GM19238 (cell line): ENCODE measurements around the gene LHFPL3.
"Not testable (repeated sequence)": the region's sequence is repeated elsewhere in the genome, so short reads cannot be mapped to it uniquely, and the experiment has no call there.

ENCODE experiments used
- DNase-seq: peaks from one replicate; pipeline ENCODE4 v3.0.0; 2011; ENCODE audit warnings: low spot score; ENCODE audit not compliant: insufficient read length

The LHFPL3 gene

GRCh38 chr7:104584620-104585019, 256.2 kb downstream of the LHFPL3 start:
- no peak for DNase-seq

- not testable (repeated sequence) for DNase-seq
Measured at GRCh38 chr7:104595591-104595990, 267.2 kb downstream of the LHFPL3 start.

- DNase-seq = no peak
Measured at GRCh38 chr7:104603957-104604356, 275.6 kb downstream of the LHFPL3 start.

DNA sequence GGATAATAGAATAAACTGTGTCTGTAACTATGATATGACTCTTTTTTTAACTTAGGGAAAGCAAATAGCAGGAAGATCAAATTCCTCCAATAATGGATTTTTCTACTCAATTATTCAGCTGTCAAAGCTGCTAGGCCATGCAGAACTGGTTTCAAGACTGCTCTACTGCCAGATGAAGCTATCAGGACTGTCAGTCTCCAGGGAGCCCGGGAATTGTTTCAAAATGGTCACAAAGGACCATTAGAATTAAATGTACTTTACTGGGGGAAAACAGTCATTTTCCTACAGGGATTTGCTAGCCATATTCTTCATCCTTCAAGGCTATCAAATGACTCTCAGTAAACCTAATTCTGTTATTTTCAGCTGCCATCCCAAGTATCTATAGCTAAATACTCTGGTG, 276.3 kb downstream of the LHFPL3 start:
- no peak for DNase-seq

GRCh38 chr7:104621321-104621720, 292.9 kb downstream of the LHFPL3 start:
- no peak for DNase-seq

DNA sequence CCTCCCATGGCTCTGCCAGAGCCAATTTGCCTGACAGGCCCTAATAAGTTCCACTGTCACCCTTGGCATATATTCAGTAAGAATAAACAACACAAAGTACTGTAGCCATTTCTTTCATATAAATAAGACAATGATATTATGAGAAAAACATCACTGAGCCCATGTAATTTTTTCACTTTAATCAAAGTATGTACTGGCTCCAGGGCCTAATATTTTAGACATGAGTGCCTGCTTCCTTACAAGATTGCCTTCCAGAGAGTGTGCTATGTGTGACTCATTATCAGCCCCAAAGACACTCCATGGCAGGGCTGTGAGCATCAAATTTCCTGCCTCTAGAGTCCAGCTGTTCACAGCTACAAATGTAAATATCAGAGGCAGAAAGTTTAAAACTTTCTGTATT, 297.6 kb downstream of the LHFPL3 start:
- no peak for DNase-seq

- no peak for DNase-seq
Measured at GRCh38 chr7:104627516-104627915, 299.1 kb downstream of the LHFPL3 start.

DNA sequence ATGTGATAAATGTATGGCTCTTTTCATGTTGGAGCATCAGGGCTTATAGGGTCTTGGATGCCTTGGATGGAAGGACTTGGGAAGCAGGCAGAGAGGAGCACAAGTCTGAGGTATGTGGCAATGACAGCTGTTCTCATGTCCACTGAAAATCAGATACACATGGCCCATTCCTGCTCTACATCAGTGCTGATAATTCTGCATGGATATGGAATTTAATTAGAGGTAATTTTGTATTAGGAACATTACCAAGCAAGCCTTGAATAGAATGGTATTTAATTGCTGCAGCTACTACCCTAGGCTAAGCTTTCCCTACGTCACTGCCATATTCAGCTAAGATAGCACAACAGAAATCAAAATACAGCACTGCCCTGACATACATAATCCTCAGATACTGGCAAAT, 299.6 kb downstream of the LHFPL3 start:
- DNase-seq = no peak

- DNase-seq = no peak
Measured at GRCh38 chr7:104629408-104629807, 301.0 kb downstream of the LHFPL3 start.

DNA sequence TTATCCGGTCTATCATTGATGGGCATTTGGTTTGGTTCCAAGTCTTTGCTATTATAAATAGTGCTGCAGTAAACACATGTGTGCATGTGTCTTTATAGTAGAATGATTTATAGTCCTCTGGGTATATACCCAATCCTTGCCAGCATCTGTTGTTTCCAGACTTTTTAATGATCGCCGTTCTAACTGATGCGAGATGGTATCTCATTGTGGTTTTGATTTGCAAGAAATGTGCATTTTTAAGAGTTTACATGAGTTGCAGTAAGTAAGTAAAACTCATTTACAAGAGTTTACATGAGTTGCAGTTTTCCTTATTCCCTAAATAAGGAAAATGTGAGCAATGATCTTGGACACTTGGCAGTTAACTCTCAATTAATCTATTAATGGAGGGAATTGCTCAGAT, 312.1 kb downstream of the LHFPL3 start:
- DNase-seq = no peak

- no peak for DNase-seq
Measured at GRCh38 chr7:104642560-104642959, 314.2 kb downstream of the LHFPL3 start.

DNA sequence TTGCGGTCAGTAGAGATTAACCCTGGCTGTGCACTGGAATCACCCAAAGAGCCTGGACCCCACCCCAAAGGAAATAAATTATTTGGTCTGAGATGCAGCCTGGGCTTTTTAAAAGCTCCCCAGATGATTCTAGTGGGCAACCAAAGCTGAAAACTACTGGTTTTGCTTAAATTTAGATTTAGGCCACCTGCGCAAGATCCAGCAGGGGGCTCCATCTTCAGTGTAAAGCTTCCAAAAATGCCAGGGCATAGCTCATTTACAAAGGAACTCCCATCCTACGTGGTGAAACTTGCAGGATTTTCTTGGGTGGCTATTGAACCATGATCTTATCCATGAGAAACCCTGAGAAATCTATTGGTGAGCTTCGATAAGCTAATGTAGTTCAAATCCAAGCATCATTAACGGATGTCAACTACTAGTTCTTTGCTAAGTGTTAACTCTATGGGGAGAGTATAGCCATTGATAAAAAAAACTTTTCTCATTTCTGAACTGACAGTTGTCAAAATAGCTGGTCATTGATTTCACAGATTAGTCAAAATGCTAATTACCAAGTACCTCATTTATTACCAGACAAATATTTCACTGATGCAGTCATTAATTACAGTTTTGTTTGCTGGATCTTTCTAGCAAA, 315.3 kb downstream of the LHFPL3 start:
- no peak for DNase-seq

- no peak for DNase-seq
Measured at GRCh38 chr7:104650991-104651640, 322.7 kb downstream of the LHFPL3 start.

GRCh38 chr7:104652434-104652833, 324.0 kb downstream of the LHFPL3 start:
- no peak for DNase-seq

GRCh38 chr7:104652865-104653264, 324.5 kb downstream of the LHFPL3 start:
- no peak for DNase-seq

DNA sequence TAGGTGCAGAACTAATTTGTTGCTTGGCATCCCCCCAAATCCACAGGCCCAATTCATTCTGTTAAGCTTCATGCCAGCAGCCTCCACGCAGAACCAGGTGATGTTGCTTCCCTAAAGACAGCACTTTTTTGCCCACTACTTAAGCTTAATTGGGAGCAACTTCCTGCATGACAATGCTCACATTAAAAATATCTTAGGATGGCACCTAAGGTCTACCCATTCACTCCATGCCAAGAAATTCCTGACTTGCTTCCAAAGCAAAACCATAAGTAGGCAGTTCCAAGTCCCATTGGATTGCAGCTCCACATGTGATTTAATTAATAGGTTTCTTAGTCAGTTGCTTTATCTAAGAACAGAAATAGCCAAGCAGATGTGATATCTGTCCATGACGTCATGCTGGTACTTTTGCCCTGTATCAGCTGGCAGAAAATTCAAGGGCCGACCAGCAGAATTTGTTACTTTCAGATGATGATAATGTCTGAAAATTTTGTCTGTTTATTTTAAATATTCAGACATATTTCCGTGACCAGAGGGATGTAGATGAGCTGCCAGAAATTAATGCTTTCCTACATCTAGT, 325.5 kb downstream of the LHFPL3 start:
- no peak for DNase-seq

DNA sequence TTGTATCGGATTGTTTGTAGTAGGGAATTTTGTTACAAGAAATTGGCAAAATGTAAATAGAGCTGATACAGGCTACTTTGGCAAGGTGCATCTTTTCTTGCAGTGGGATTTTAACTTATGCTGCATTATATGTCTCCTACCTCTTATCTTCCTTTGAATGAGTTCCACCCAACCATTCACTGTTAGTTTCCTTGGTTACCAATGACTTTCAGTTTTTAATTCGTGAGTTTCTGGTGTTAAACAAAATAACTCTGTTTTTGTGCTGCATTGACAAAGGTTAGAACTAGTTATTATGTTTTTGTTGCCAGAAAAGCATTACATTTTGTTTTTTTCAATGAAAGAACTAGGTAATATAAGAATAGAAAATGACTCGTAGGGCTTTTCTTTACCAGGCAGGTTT, 327.2 kb downstream of the LHFPL3 start:
- DNase-seq = no peak

DNA sequence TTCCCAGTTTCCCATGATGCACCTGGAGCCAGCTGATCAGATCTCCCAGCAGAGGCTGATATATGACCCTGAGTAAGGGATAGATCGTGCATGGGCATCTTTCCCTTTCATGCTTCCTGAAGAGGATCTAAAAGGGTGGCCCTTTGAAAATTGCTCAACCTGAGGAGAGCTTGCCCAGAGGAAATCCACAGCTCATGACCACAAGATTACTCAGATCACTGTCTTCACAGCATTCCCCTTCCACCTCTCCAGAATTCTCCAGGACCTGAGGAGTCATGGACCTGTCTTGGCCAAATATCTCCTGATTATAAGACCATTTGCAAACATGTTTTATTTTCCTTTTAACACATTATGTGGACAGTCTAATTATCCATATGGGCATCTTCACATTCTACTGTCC, 328.1 kb downstream of the LHFPL3 start:
- no peak for DNase-seq

DNA sequence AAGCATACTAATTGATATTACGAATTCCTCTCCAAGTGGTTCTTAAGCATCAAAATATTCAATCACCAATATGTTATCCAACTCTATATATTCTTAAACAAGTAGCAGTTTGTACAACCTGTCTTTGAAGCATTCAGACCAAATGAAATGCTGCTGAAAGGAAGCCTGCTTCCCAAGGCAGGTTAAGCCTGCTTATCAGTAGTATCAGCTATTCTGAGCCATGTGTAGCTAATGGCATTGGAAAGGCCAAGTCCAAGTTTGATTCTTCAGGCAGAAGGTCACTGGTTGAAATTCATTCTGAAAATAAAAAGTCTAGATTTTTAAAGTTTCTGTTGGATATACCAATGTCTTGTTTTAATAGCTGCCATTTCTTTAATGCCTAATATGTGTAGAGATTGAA, 328.7 kb downstream of the LHFPL3 start:
- no peak for DNase-seq

DNA sequence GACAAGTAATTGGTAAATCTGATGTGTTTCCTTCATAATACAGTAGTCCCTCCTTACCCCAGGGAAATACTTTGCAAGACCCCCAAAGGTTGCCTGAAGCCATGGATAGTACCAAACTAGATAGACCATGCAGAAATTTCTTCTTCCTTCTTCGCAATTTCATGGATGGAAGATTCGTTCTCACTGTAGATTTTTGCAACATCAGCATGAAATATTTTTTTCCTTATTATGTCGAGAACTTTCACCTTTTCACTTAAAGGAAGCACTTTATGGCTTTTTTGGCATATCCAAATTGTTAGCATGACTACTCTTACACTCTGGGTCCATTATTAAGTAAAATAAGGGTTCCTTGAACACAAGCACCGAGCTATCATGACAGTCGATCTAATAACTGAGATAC, 333.2 kb downstream of the LHFPL3 start:
- DNase-seq = no peak

- DNase-seq = no peak
Measured at GRCh38 chr7:104664648-104665047, 336.2 kb downstream of the LHFPL3 start.

DNA sequence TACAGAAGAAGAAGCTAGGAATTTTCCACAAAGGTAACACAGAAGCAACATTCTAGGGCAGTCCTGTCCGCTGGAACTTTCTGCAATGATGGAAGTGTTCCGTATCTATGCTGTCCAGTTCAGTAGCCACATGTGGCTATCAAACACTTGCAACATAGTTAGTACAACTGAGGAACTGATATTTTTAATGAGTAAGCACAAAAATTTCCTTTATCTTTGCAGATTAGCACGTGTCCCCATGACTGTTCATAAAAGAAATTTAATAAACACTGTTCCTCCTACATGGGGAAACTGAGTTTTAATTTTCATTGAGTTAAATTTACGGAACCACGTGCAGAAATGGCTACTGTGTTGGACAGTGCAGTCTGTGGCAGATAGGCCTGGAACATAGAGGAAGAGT, 349.2 kb downstream of the LHFPL3 start:
- no peak for DNase-seq

DNA sequence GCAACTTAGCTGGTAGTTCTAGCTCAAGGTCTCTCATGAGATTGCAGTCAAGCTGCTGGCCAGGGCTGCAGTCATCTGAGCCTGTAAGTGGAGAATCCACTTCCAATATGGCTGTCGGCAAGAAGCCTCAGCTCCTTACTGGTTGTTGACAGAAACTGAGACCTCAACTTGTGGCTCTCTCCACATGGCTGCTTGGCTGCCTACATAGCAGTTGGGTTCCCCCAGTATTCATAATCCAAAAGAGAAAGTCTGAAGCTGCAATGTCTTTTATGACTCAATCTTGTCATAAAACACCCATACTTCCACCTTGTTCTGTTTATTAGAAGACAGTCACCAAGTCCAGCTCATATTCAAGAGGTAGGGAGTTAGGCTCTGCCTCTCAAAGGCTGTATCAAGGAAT, 350.7 kb downstream of the LHFPL3 start:
- no peak for DNase-seq
